Testis (tissue), 2 donors: ENCODE measurements around the gene VENTX.

Source experiments
- CTCF ChIP-seq, 3 experiments: fragments of 450-650 bp in 2 of 3; fragments of 200-600 bp in 1 of 3; sonication (generic) in 1 of 3; IDR thresholded peaks; one replicate each; pipeline ENCODE4 v1.5.1; 2016 to 2019; ENCODE audit warnings: antibody characterized with exemption in 3 of 3, mild to moderate bottlenecking in 2 of 3, moderate library complexity in 1 of 3
- POLR2A ChIP-seq: fragments of 450-650 bp; IDR thresholded peaks from one replicate; pipeline ENCODE4 v1.6.1; 2017; ENCODE audit warnings: antibody characterized with exemption, mild to moderate bottlenecking, moderate library complexity

- TF ChIP-seq CTCF (IDR thresholded peaks at IDR 0.05), result no peak
- no peak for TF ChIP-seq POLR2A
Observed at GRCh38 chr10:133219782-133220181, 17.9 kb upstream of the VENTX start.
